SKM-1 treated with dmso at 0.1 percent for 144 hours (cell line): ENCODE data around the gene CLEC19A.

Source experiments
- DNase-seq: peaks from one replicate; lab custom pipeline; 2025; ENCODE audit not compliant: unreplicated experiment; lab: John Stamatoyannopoulos, UW

The CLEC19A gene

GRCh38 chr16:19285431-19285830, at the start of gene CLEC19A:
Gene CLEC19A, plus strand, starts transcription at chr16:19285731. Its CDS starts 121 bp downstream, at chr16:19285852.
- DNase-seq: no peak

DNA sequence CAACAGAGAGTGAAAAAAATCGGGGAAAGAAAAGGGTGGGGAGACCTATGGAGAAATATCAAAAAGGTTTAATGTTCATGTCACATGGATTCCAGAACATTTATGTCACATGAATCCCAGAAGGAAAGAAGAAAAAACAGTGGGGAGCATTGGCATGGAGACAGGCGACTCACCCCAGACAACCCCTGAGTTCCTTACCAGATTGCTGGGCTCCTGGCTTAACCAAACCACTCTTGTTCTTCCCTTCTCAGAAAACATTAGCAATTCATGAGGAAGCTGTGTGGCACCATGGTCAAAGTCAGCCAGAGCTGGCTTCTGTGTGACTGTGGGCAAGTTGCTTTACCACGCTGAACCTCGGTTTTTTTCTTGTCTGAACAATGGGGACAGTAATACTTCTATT, 49.6 kb upstream of the CLEC19A start:
- DNase-seq: no peak

- no peak for DNase-seq
These were observed 48.8 kb upstream of the CLEC19A start for GRCh38 chr16:19236561-19237209.

GRCh38 chr16:19238406-19238805, 47.1 kb upstream of the CLEC19A start:
- no peak for DNase-seq

DNA sequence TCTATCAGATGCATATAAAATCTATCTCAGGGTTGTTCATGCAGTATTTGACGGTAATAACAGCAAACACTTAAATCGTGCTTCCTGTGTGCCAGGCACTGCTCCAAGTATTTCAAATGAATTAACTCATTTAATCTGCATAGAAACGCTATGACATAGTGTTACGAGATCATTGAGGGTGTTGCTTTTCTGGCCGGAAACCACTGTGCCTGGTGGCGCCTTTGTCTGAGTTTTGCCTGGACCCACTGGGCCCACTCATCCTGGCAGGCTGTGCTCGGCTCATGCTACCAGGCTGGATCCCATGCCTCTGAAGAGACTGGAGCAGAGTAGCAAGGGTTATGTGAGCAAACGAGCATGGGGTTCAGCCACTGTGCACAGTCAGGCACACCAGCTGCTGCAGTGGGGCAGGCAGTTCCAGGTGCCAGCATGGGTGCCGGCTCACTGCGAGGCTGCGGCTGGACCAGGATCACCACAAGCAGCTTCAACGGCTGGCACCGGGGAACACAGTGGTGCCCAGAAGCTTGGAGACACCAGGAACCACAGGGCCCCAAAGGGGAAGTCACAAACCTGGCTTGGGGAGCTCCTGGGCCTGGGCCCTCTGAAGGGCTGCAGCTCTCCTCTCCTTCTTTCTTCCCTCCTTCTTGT, 45.9 kb upstream of the CLEC19A start:
- no peak for DNase-seq

- DNase-seq: no peak
These were observed 45.0 kb upstream of the CLEC19A start for GRCh38 chr16:19240494-19240893.

GRCh38 chr16:19241512-19241911, 44.0 kb upstream of the CLEC19A start:
- DNase-seq: no peak

GRCh38 chr16:19242186-19242585, 43.3 kb upstream of the CLEC19A start:
- DNase-seq: no peak

GRCh38 chr16:19242987-19243575, 42.5 kb upstream of the CLEC19A start:
- DNase-seq: no peak

DNA sequence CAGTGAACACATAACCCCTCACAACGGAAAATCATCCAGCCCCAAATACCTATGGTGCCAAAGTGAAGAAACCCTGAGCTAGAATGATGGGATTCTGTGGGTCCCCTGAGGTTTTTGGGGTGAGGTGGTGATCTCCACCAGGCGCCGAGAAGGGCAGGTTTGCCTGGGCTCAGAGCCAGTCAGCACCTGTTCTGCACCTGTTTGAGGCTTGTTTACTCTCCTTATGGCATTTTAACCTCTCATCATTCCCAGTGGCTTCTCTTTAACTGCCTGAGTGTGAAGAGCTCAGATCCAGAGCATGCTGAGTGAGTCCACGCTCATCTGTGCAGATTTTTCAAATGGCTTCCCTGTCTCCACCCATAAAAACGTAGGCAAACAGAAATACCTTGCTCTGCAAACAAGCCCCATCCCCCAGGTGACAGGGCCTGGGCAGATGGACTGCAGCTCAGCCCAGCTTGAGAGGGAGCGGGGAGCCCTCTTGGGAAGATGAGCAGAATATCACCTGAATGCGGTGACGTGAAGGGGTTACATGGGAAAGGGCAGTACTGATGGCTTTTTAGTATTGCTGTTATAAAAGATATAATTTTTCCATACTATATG, 40.1 kb upstream of the CLEC19A start:
- DNase-seq: no peak

GRCh38 chr16:19252904-19253303, 32.6 kb upstream of the CLEC19A start:
- DNase-seq: no peak

- DNase-seq: no peak
These were observed 30.9 kb upstream of the CLEC19A start for GRCh38 chr16:19254611-19255010.

- DNase-seq: no peak
These were observed 21.3 kb upstream of the CLEC19A start for GRCh38 chr16:19264123-19264673.

- no peak for DNase-seq
These were observed 20.1 kb upstream of the CLEC19A start for GRCh38 chr16:19265380-19265930.

GRCh38 chr16:19266774-19267173, 18.8 kb upstream of the CLEC19A start:
- no peak for DNase-seq

- no peak for DNase-seq
These were observed 16.4 kb upstream of the CLEC19A start for GRCh38 chr16:19269098-19269497.

DNA sequence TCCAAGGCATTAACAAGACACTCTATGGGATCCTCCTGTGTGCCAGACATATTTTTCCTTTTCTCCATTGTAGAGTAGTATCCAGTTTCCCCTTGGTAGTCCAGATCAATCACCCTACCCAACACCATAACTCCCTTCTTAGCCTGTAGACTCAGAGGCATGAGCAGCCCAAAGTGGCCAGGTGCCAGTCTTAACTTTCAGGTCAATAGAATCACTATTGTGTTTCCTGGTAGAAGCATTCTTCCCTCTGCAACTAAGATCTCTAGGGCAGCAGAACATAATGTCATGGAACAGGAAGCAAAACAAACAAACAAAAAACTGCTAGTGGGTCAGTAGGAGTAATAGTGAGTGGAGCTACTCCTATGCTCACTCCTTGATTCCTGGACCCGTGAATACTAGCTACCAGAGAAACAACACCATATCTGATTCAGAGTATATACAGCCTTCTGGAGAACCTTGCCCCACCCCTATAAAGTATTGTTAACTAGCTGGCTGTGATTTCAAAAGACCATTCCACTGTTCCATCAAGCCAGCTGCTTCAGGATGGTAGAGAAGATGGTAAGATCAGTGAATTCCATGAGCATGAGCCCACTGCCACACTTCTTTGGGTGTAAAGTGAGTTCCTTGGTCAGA, 11.2 kb upstream of the CLEC19A start:
- DNase-seq: no peak

GRCh38 chr16:19278403-19278802, 7.1 kb upstream of the CLEC19A start:
- DNase-seq: no peak

GRCh38 chr16:19281246-19281645, 4.3 kb upstream of the CLEC19A start:
- no peak for DNase-seq

DNA sequence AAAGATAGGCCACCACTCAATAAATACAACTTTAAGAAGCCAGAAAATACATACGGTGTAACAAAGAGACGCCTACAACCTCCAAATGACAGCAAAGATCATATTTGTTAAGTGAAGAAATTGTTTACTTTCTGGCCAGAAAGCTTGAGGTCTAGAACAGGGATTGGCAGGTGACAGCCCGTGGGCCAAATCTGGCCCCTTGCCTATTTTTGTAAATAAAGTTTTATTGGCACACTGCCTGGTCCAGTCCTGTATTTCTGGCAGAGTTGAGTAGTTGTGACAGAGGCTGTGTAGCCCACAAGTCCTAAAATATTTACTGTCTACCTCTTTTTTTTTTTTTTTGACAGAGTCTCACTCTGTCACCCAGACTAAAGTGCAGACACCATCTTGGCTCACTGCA, 3.4 kb upstream of the CLEC19A start:
- no peak for DNase-seq

DNA sequence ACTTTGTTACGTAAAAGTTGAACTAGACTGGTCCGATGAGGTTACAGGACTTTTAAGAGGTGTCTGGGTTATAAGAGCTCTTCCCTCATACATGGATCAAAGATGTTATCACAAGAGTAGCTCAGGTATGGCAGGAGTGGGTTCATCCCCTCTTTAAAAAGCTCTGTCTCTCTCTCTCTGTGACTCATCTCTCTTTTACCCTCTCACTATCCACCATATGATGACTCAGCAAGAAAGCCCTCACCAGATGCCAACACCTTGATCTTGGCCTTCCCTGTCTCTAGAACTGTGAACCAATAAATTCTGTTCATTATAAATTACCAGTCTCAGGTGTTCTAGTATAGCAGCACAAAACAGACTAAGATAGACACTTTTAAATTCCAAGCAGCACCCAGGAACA, 1.9 kb upstream of the CLEC19A start:
- no peak for DNase-seq
